GM13976 (cell line): ENCODE measurements around the gene EVC.

Experiments used
- DNase-seq: peaks from one replicate; pipeline ENCODE4 v3.0.0; 2012; ENCODE audit warnings: low spot score
- CTCF ChIP-seq: IDR thresholded peaks from 2 replicates; pipeline ENCODE4 v1.5.1; 2012; ENCODE audit warnings: borderline replicate concordance, mild to moderate bottlenecking; ENCODE audit not compliant: insufficient read depth; ENCODE audit errors: extremely low read depth, missing control alignments, control extremely low read depth
- in situ Hi-C: fragments of 300-500 bp; cut with MboI; formaldehyde crosslinking; loops from one replicate; pipeline ENCODE4 v1.12.0; 2022; ENCODE audit warnings: low sequenced_read_pairs, mixed read lengths, inconsistent platforms; ENCODE audit not compliant: unreplicated experiment

EVC gene

GRCh38 chr4:5793514-5793913 lies 82.5 kb downstream of the EVC start:
- in situ Hi-C loops, result no loop called here
- no peak for DNase-seq
- no peak for TF ChIP-seq CTCF

GRCh38 chr4:5795580-5795979 lies 84.6 kb downstream of the EVC start:
- no peak for DNase-seq
- TF ChIP-seq CTCF, result no peak
- in situ Hi-C loops, result no loop called here

- in situ Hi-C loops, result no loop called here
- DNase-seq, result no peak
- TF ChIP-seq CTCF, result no peak
Measured at GRCh38 chr4:5796976-5797375, 86.0 kb downstream of the EVC start.

- no peak for TF ChIP-seq CTCF
- in situ Hi-C loops, result no loop called here
- DNase-seq, result no peak
Measured at GRCh38 chr4:5797866-5798265, 86.9 kb downstream of the EVC start.

GRCh38 chr4:5798462-5798861 lies 87.5 kb downstream of the EVC start:
- no peak for TF ChIP-seq CTCF
- in situ Hi-C loops, result no loop called here
- no peak for DNase-seq

GRCh38 chr4:5798946-5799345 lies 87.9 kb downstream of the EVC start:
- in situ Hi-C loops, result no loop called here
- DNase-seq, result no peak
- TF ChIP-seq CTCF, result no peak

- no peak for DNase-seq
- in situ Hi-C loops, result no loop called here
- TF ChIP-seq CTCF, result no peak
Measured at GRCh38 chr4:5799406-5799805, 88.4 kb downstream of the EVC start.
